Testis (tissue), 2 donors: ENCODE measurements around the gene KIF14.

Experiments
- CTCF ChIP-seq, 3 experiments: fragments of 450-650 bp in 2 of 3; fragments of 200-600 bp in 1 of 3; sonication (generic) in 1 of 3; IDR thresholded peaks; one replicate each; pipeline ENCODE4 v1.5.1; 2016 to 2019; ENCODE audit warnings: antibody characterized with exemption in 3 of 3, mild to moderate bottlenecking in 2 of 3, moderate library complexity in 1 of 3
- POLR2A ChIP-seq: fragments of 450-650 bp; IDR thresholded peaks from one replicate; pipeline ENCODE4 v1.6.1; 2017; ENCODE audit warnings: antibody characterized with exemption, mild to moderate bottlenecking, moderate library complexity

- TF ChIP-seq CTCF (IDR thresholded peaks at IDR 0.05) (no peak), POLR2A (no peak)
Observed at GRCh38 chr1:200640373-200640962, 19.9 kb upstream of the KIF14 start.
